Stomach (tissue), 9 donors: ENCODE measurements around the gene TAPBP. TPM values are rescaled to one million over a fixed set of nuclear protein-coding genes. Genes with fewer than 3 reads are reported as not detected.
A peak's percentile ranks its signal among the peaks of the same experiment; 100 is the strongest.

Experiments used
- DNase-seq, 2 donors: peaks; one replicate each; pipeline versions ENCODE4 v3.0.0 to v3.0.0-alpha.2; 2013 to 2019
- H3K27ac ChIP-seq, 5 donors: fragments of 200-600 bp in 4 of 5; sonication (generic) in 4 of 5; one replicate each; pipeline ENCODE4 v1.5.1; 2013 to 2019; ENCODE audit warnings: mild to moderate bottlenecking in 1 of 5, moderate library complexity in 1 of 5
- H3K27me3 ChIP-seq, 3 donors: fragments of 200-600 bp; sonication (generic); one replicate each; pipeline ENCODE4 v1.5.1; 2017 to 2019; ENCODE audit warnings: mixed run types in 1 of 3
- H3K36me3 ChIP-seq, 4 donors: fragments of 200-600 bp; sonication (generic); 1 replicate in 3 of 4; 2 replicates in 1 of 4; pipeline ENCODE4 v1.5.1; 2016 to 2019
- H3K4me1 ChIP-seq, 4 donors: fragments of 200-600 bp; sonication (generic); one replicate each; pipeline ENCODE4 v1.5.1; 2016 to 2019
- H3K4me3 ChIP-seq, 4 donors: fragments of 200-600 bp; sonication (generic) in 3 of 4; one replicate each; pipeline ENCODE4 v1.5.1; 2016 to 2019; ENCODE audit warnings: mild to moderate bottlenecking in 1 of 4
- H3K9me3 ChIP-seq, 4 donors: fragments of 200-600 bp; sonication (generic); one replicate each; pipeline ENCODE4 v1.5.1; 2016 to 2019
- CTCF ChIP-seq, 7 experiments: fragments of 450-650 bp in 4 of 7; fragments of 200-600 bp in 3 of 7; sonication (generic) in 3 of 7; IDR thresholded peaks; one replicate each; pipeline ENCODE4 v1.5.1; 2016 to 2019; ENCODE audit warnings: antibody characterized with exemption in 7 of 7, control low read depth in 2 of 7, mild to moderate bottlenecking in 1 of 7
- EP300 ChIP-seq: sonication (generic); formaldehyde crosslinking; IDR thresholded peaks from one replicate; pipeline ENCODE4 v1.6.1; 2017; ENCODE audit warnings: antibody characterized with exemption
- POLR2A ChIP-seq, 4 donors: fragments of 450-650 bp; IDR thresholded peaks; one replicate each; pipeline ENCODE4 v1.6.1; 2016; ENCODE audit warnings: antibody characterized with exemption in 4 of 4, control low read depth in 2 of 4, mild to moderate bottlenecking in 1 of 4, moderate library complexity in 1 of 4
- POLR2AphosphoS5 ChIP-seq, 3 donors: sonication (generic); formaldehyde crosslinking; IDR thresholded peaks; one replicate each; pipeline ENCODE4 v1.6.1; 2016; ENCODE audit warnings: antibody characterized with exemption in 3 of 3
- WGBS, 5 donors: extraction: QIAGEN DNeasy Blood & Tissue Kit in 3 of 5; methylation state at CpG; one replicate each; pipeline versions ENCODE4 v1.1.5 to v1.1.7; 2013 to 2018; 5-methylcytosine and 5-hydroxymethylcytosine counted together
- intact Hi-C: fragments of 100-400 bp; cut with DNase I; formaldehyde crosslinking; loops from one replicate; pipeline ENCODE4 v1.15.1; 2023; ENCODE audit warnings: low total_unique reads
- polyA plus RNA-seq, 3 donors: library from polyadenylated mRNA; stranded (reverse); fragments of 200-250 nt; gene quantifications; one replicate each; pipeline ENCODE4 v1.2.3, GENCODE V29; 2013
- total RNA-seq, 5 donors: library from RNA; depleted of rRNA; stranded (reverse); fragments of >200 nt; gene quantifications; one replicate each; pipeline versions ENCODE4 v1.1.0 to v1.2.3, GENCODE V29; 2014 to 2016
- donor health status: healthy with polysubstance abuse.
- donor health status: Bipolar disorder and iron deficiency.
- donor health status: healthy.

The TAPBP gene
- total and polyA plus RNA-seq, 8 donors = 17.0 to 242 (median 52.0) TPM

- Histone ChIP-seq H3K27me3 (no peaks in the 10 kb centered on the region), H3K4me1 (peaks cover 22 to 54% (median 44%) of the 10 kb centered on the region in 4 donors), H3K27ac (peak overlapping the region in 2 of 5 donors; percentile 32 to 98), H3K9me3 (no peaks in the 10 kb centered on the region), H3K36me3 (peaks cover 29 to 62% (median 58%) of the 10 kb centered on the region in 4 donors), H3K4me3 (no peak overlapping the region)
- TF ChIP-seq CTCF (IDR thresholded peaks at IDR 0.05) = no peak
- TF ChIP-seq POLR2A (IDR thresholded peaks at IDR 0.05) = no peak
- no peak for TF ChIP-seq EP300
- no peak for TF ChIP-seq POLR2AphosphoS5 (IDR thresholded peaks at IDR 0.05)
- intact Hi-C loops = no loop called here
- WGBS, 5 donors = 81 to 88% (median 83%) methylated on average over 15 of the region's 15 CpGs
- DNase-seq = no peak
Measured at GRCh38 chr6:33295621-33296369, 18.1 kb downstream of the TAPBP start.

GRCh38 chr6:33294086-33294823 is 19.6 kb downstream of the TAPBP start:
- TF ChIP-seq EP300 = no peak
- TF ChIP-seq CTCF (IDR thresholded peaks at IDR 0.05) = no peak
- TF ChIP-seq POLR2A (IDR thresholded peaks at IDR 0.05) = no peak
- no peak for TF ChIP-seq POLR2AphosphoS5 (IDR thresholded peaks at IDR 0.05)
- H3K27ac ChIP-seq = no peak overlapping the region
- no peaks in the 10 kb centered on the region for H3K27me3 ChIP-seq
- H3K4me1 ChIP-seq = peaks cover 23 to 55% (median 45%) of the 10 kb centered on the region in 4 donors
- H3K36me3 ChIP-seq = peaks cover 29 to 64% (median 59%) of the 10 kb centered on the region in 4 donors
- no peak for DNase-seq
- no peak overlapping the region for H3K4me3 ChIP-seq
- intact Hi-C loops = no loop called here
- no peaks in the 10 kb centered on the region for H3K9me3 ChIP-seq
- 50 to 57% (median 52%) methylated on average over 10 of the region's 10 CpGs for WGBS, 5 donors

- peaks cover 29 to 64% (median 59%) of the 10 kb centered on the region in 4 donors for H3K36me3 ChIP-seq
- H3K27ac ChIP-seq = no peak overlapping the region
- no peaks in the 10 kb centered on the region for H3K9me3 ChIP-seq
- intact Hi-C loops = no loop called here
- TF ChIP-seq POLR2A (IDR thresholded peaks at IDR 0.05) (no peak), EP300 (no peak), POLR2AphosphoS5 (IDR thresholded peaks at IDR 0.05) (no peak), CTCF (IDR thresholded peaks at IDR 0.05) (no peak)
- no peaks in the 10 kb centered on the region for H3K27me3 ChIP-seq
- DNase-seq = no peak
- H3K4me1 ChIP-seq = peaks cover 27 to 58% (median 47%) of the 10 kb centered on the region in 4 donors
- H3K4me3 ChIP-seq = no peak overlapping the region
- 80 to 91% (median 83%) methylated on average over 11 to 16 of the region's 16 CpGs for WGBS, 5 donors
Measured at GRCh38 chr6:33292996-33293682, 20.7 kb downstream of the TAPBP start.

GRCh38 chr6:33290459-33290858 is 23.4 kb downstream of the TAPBP start:
- Histone ChIP-seq H3K4me3 (peak overlapping the region; percentile 71 to 94 (median 79)), H3K4me1 (peaks cover 20 to 45% (median 37%) of the 10 kb centered on the region in 4 donors), H3K27ac (peak overlapping the region in 2 of 5 donors; percentile 74 to 89), H3K27me3 (no peaks in the 10 kb centered on the region), H3K36me3 (peaks cover 30 to 73% (median 70%) of the 10 kb centered on the region in 4 donors), H3K9me3 (no peaks in the 10 kb centered on the region)
- no peak for DNase-seq
- TF ChIP-seq POLR2A (IDR thresholded peaks at IDR 0.05) = no peak
- TF ChIP-seq EP300 = no peak
- no peak for TF ChIP-seq CTCF (IDR thresholded peaks at IDR 0.05)
- no peak for TF ChIP-seq POLR2AphosphoS5 (IDR thresholded peaks at IDR 0.05)
- intact Hi-C loops = no loop called here
- 64 to 76% (median 66%) methylated on average over 7 of the region's 7 CpGs for WGBS, 5 donors
